Measurements from ENCODE around the gene BIN1.

Gene BIN1

DNA sequence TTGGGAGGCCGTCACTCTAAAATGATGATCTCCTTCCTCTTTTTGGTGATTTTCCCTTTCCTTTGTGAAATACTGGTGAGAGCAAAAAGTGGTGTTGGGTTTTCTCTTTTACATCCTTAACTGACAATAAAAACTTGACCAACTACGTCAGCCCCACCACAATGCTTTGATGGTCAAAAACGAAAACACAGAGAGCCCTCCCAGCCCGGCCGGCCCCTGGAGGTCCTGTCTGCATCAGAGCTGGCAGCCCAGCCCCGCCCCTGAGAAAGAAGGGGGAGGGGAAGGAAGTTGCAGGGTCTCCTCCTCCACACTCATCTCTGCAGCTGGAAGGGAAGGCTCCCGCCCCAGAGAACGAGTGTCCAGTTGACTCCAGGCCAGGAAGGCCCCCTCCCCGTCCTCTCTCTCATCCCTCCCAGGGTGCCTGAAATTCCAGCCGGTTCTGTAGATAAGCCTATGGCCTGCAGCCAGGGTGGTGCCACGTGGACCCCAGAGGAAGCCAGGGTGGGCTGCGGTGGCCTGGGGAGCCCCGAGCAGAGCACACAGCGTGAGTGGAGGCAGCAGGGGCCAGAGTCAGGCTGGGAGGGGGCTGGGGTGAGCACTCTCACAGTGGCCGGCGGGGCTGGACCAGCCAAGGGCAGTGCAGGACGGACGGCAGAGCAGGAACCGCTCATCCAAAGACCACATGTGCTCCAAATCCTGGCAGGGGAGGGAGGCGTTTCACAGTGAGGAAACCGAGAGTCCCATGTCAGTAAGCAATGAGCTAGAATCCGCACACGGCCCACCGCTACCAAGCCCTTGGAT lies 19.8 kb downstream of the BIN1 start:
- Histone ChIP-seq H3K36me3 (ENCODE audit: control insufficient read depth in 1 of 2, insufficient read depth in 2 of 2, low read length in 2 of 2) (no peaks in the 10 kb centered on the region), H3K27me3 (ENCODE audit: low read depth, low read length) (no peaks in the 10 kb centered on the region), H3K9me3 (ENCODE audit: control insufficient read depth in 1 of 2, low read length in 2 of 2) (no peaks in the 10 kb centered on the region), H3K27ac (ENCODE audit: low read length) (peak overlapping the region; percentile 51), H3K4me1 (ENCODE audit: control insufficient read depth in 1 of 2, insufficient read depth in 2 of 2, low read length in 2 of 2) (peaks cover 31 to 45% of the 10 kb centered on the region in 2 donors), H3K4me3 (ENCODE audit: low read depth in 1 of 2, low read length in 2 of 2) (peak overlapping the region in 1 of 2 donors; percentile 32)

GRCh38 chr2:127085317-127085681 lies 21.7 kb downstream of the BIN1 start:
- no peaks in the 10 kb centered on the region for H3K9me3 ChIP-seq (ENCODE audit: control insufficient read depth in 1 of 2, low read length in 2 of 2)
- H3K4me3 ChIP-seq (ENCODE audit: low read depth in 1 of 2, low read length in 2 of 2), result no peak overlapping the region
- H3K4me1 ChIP-seq (ENCODE audit: control insufficient read depth in 1 of 2, insufficient read depth in 2 of 2, low read length in 2 of 2), result peaks cover 31 to 51% of the 10 kb centered on the region in 2 donors
- H3K27ac ChIP-seq (ENCODE audit: low read length), result peak overlapping the region; percentile 51
- H3K36me3 ChIP-seq (ENCODE audit: control insufficient read depth in 1 of 2, insufficient read depth in 2 of 2, low read length in 2 of 2), result no peaks in the 10 kb centered on the region
- no peaks in the 10 kb centered on the region for H3K27me3 ChIP-seq (ENCODE audit: low read depth, low read length)

DNA sequence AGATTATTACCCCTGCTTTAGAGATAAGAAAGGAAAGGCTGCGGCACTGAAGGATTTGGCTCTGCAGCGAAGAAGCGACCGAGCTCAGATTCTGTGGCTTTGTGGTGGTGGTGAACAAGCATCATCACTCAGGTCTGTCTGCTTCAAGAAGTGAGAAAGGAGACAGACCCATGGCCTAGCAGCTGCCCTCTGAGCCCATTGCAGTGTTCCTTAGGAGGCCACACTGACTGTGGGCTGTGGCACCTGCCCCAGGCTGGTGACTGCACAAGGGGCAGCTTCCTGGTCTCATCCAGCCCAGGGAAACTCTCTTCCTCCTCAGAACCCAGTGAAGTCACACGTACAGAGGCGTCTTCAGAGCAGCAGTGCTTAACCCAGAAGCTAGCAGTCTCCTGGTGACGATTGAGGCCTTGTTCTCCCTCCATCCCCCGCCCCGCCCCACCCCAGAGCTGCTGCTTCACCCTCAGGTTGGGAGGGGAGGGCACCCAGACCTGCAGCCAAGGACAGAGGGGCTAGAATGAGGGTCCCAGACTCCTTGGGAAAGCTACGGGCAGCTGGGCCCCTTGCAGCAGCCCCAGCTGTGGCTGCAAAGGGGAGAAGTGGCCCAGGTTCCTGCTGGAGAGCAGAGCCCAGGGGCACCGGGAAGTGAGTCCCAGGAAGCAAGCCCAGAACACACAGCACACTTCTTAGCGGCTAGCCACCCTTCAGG lies 22.2 kb downstream of the BIN1 start:
- peak overlapping the region; percentile 54 for H3K27ac ChIP-seq (ENCODE audit: low read length)
- no peak overlapping the region for H3K4me3 ChIP-seq (ENCODE audit: low read depth in 1 of 2, low read length in 2 of 2)
- no peaks in the 10 kb centered on the region for H3K36me3 ChIP-seq (ENCODE audit: control insufficient read depth in 1 of 2, insufficient read depth in 2 of 2, low read length in 2 of 2)
- H3K27me3 ChIP-seq (ENCODE audit: low read depth, low read length), result no peaks in the 10 kb centered on the region
- no peaks in the 10 kb centered on the region for H3K9me3 ChIP-seq (ENCODE audit: control insufficient read depth in 1 of 2, low read length in 2 of 2)
- H3K4me1 ChIP-seq (ENCODE audit: control insufficient read depth in 1 of 2, insufficient read depth in 2 of 2, low read length in 2 of 2), result peaks cover 31 to 51% of the 10 kb centered on the region in 2 donors

GRCh38 chr2:127083819-127084503 lies 23.0 kb downstream of the BIN1 start:
- peaks cover 31 to 53% of the 10 kb centered on the region in 2 donors for H3K4me1 ChIP-seq (ENCODE audit: control insufficient read depth in 1 of 2, insufficient read depth in 2 of 2, low read length in 2 of 2)
- H3K27me3 ChIP-seq (ENCODE audit: low read depth, low read length), result no peaks in the 10 kb centered on the region
- no peaks in the 10 kb centered on the region for H3K36me3 ChIP-seq (ENCODE audit: control insufficient read depth in 1 of 2, insufficient read depth in 2 of 2, low read length in 2 of 2)
- peak overlapping the region; percentile 54 for H3K27ac ChIP-seq (ENCODE audit: low read length)
- no peaks in the 10 kb centered on the region for H3K9me3 ChIP-seq (ENCODE audit: control insufficient read depth in 1 of 2, low read length in 2 of 2)
- H3K4me3 ChIP-seq (ENCODE audit: low read depth in 1 of 2, low read length in 2 of 2), result no peak overlapping the region

DNA sequence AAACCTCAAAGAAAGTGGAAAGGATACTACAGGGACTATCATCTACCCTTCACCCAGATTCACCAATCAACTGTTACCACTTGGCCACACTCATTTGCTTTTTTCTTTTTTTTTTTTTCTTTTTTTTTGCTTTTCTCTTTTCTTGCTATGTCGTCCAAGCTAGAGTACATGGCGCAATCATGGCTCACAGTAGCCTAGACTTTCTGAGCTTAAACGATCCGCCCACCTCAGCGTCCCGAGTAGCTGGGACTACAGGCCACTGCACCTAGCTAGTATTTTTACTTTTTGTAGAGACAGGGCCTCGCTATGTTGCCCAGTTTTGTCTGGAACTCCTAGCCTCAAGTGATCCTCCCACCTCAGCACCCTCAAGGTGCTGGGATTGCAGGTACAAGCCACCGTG lies 24.0 kb downstream of the BIN1 start:
- peaks cover 31 to 55% of the 10 kb centered on the region in 2 donors for H3K4me1 ChIP-seq (ENCODE audit: control insufficient read depth in 1 of 2, insufficient read depth in 2 of 2, low read length in 2 of 2)
- H3K27ac ChIP-seq (ENCODE audit: low read length), result peak overlapping the region; percentile 20
- no peak overlapping the region for H3K4me3 ChIP-seq (ENCODE audit: low read depth in 1 of 2, low read length in 2 of 2)
- H3K9me3 ChIP-seq (ENCODE audit: control insufficient read depth in 1 of 2, low read length in 2 of 2), result no peaks in the 10 kb centered on the region
- no peaks in the 10 kb centered on the region for H3K36me3 ChIP-seq (ENCODE audit: control insufficient read depth in 1 of 2, insufficient read depth in 2 of 2, low read length in 2 of 2)
- no peaks in the 10 kb centered on the region for H3K27me3 ChIP-seq (ENCODE audit: low read depth, low read length)

DNA sequence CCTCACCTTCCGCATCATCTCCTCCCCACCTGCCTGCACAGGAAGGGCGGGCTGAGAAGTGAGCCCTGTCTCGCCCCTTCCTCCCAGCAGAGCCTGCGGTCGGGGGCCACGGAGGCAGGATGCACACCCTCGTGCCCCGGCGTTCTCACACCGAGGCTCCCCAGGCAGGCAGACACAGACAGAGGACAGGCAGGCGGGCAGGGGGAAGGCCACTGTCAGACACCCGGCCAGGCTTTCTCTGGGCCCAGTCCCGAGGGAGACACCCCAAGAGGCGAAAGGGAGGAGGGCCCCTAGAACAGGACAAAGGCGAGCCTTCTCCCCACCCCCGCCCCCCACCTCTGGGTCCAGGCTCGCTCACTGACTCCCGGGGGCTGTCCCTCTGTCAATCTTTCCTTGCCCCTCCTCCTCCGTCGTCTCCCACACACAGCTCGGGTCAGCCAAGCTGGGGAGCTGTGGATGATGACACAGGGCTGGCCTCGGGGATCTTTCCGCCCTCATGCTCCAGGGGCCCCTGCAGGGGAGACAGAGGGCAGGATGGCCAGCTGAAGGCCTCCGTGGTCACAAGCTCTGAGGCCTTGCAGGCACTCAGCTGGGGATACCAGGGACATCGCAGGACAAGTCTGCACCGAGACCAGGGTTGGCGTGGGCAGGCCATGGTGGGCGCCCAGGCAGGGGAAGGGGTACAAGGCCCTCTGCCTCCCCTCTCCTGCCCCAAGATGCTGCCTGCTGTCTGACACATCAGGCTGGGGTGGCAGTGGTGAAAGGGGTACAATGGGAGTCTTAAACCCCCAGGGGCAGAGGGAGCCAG lies 24.9 kb downstream of the BIN1 start:
- no peaks in the 10 kb centered on the region for H3K27me3 ChIP-seq (ENCODE audit: low read depth, low read length)
- no peak overlapping the region for H3K4me3 ChIP-seq (ENCODE audit: low read depth in 1 of 2, low read length in 2 of 2)
- H3K4me1 ChIP-seq (ENCODE audit: control insufficient read depth in 1 of 2, insufficient read depth in 2 of 2, low read length in 2 of 2), result peaks cover 31 to 51% of the 10 kb centered on the region in 2 donors
- H3K9me3 ChIP-seq (ENCODE audit: control insufficient read depth in 1 of 2, low read length in 2 of 2), result no peaks in the 10 kb centered on the region
- peak overlapping the region; percentile 20 for H3K27ac ChIP-seq (ENCODE audit: low read length)
- H3K36me3 ChIP-seq (ENCODE audit: control insufficient read depth in 1 of 2, insufficient read depth in 2 of 2, low read length in 2 of 2), result no peaks in the 10 kb centered on the region

DNA sequence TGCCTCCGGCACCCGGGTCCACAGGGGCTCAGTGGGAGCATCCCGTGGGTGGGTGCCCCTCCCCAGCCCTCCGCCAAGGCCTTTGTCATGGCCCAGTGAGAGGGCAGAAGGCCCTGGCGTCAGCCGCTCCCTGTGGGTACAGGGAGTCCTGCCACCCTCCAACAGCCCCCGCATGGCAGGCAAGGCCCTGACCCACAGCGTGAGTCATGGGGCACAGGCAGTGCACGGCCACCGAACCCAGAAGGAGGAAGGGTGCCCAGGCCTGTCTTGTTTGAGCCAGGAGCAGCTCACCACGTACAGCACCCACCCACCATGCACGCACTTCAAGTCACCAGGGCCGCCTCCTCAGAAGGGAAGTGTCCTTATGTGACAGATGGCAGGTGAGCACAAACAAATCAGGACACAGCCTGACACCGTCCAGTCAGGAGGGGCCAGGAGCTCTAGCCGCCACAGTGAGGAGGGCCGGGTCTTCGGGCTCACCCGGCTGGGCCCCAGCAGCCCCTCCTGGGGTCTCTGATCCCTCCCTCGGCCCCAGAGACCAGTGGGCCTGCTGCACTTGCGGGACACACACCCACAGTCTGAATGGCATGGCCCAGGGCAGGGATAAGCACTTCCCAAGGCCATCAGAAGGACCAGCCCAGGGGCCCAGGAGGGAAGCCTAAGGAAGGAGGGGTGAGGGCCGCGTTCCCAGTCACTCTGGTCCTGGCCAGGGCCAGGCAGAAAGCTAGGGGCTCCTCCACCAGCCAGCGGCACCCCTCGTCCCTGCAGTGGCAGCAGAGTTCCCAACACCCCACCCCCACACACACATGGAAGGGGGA lies 25.8 kb downstream of the BIN1 start:
- no peaks in the 10 kb centered on the region for H3K27me3 ChIP-seq (ENCODE audit: low read depth, low read length)
- peaks cover 31 to 48% of the 10 kb centered on the region in 2 donors for H3K4me1 ChIP-seq (ENCODE audit: control insufficient read depth in 1 of 2, insufficient read depth in 2 of 2, low read length in 2 of 2)
- H3K36me3 ChIP-seq (ENCODE audit: control insufficient read depth in 1 of 2, insufficient read depth in 2 of 2, low read length in 2 of 2), result peaks cover 0 to 5% of the 10 kb centered on the region in 2 donors
- no peak overlapping the region for H3K27ac ChIP-seq (ENCODE audit: low read length)
- H3K4me3 ChIP-seq (ENCODE audit: low read depth in 1 of 2, low read length in 2 of 2), result no peak overlapping the region
- no peaks in the 10 kb centered on the region for H3K9me3 ChIP-seq (ENCODE audit: control insufficient read depth in 1 of 2, low read length in 2 of 2)

GRCh38 chr2:127080226-127080937 lies 26.6 kb downstream of the BIN1 start:
- peaks cover 25 to 41% of the 10 kb centered on the region in 2 donors for H3K4me1 ChIP-seq (ENCODE audit: control insufficient read depth in 1 of 2, insufficient read depth in 2 of 2, low read length in 2 of 2)
- peaks cover 0 to 5% of the 10 kb centered on the region in 2 donors for H3K36me3 ChIP-seq (ENCODE audit: control insufficient read depth in 1 of 2, insufficient read depth in 2 of 2, low read length in 2 of 2)
- H3K27me3 ChIP-seq (ENCODE audit: low read depth, low read length), result no peaks in the 10 kb centered on the region
- no peak overlapping the region for H3K4me3 ChIP-seq (ENCODE audit: low read depth in 1 of 2, low read length in 2 of 2)
- H3K27ac ChIP-seq (ENCODE audit: low read length), result no peak overlapping the region
- no peaks in the 10 kb centered on the region for H3K9me3 ChIP-seq (ENCODE audit: control insufficient read depth in 1 of 2, low read length in 2 of 2)

GRCh38 chr2:127079358-127079920 lies 27.5 kb downstream of the BIN1 start:
- no peak overlapping the region for H3K4me3 ChIP-seq (ENCODE audit: low read depth in 1 of 2, low read length in 2 of 2)
- H3K27me3 ChIP-seq (ENCODE audit: low read depth, low read length), result no peaks in the 10 kb centered on the region
- no peaks in the 10 kb centered on the region for H3K9me3 ChIP-seq (ENCODE audit: control insufficient read depth in 1 of 2, low read length in 2 of 2)
- H3K27ac ChIP-seq (ENCODE audit: low read length), result no peak overlapping the region
- peaks cover 18 to 32% of the 10 kb centered on the region in 2 donors for H3K4me1 ChIP-seq (ENCODE audit: control insufficient read depth in 1 of 2, insufficient read depth in 2 of 2, low read length in 2 of 2)
- H3K36me3 ChIP-seq (ENCODE audit: control insufficient read depth in 1 of 2, insufficient read depth in 2 of 2, low read length in 2 of 2), result peaks cover 0 to 5% of the 10 kb centered on the region in 2 donors
